HG02938 (cell line): ENCODE results near the gene ITSN1.
"Not testable (repeated sequence)": the region's sequence is repeated elsewhere in the genome, so short reads cannot be mapped to it uniquely, and the experiment has no call there.

Experiments
- ATAC-seq: cut with Tn5 transposase; IDR thresholded peaks from one replicate; pipeline ENCODE4 v1.9.1; 2021; ENCODE audit warnings: mild to moderate bottlenecking, moderate library complexity; ENCODE audit not compliant: unreplicated experiment

The ITSN1 gene

DNA sequence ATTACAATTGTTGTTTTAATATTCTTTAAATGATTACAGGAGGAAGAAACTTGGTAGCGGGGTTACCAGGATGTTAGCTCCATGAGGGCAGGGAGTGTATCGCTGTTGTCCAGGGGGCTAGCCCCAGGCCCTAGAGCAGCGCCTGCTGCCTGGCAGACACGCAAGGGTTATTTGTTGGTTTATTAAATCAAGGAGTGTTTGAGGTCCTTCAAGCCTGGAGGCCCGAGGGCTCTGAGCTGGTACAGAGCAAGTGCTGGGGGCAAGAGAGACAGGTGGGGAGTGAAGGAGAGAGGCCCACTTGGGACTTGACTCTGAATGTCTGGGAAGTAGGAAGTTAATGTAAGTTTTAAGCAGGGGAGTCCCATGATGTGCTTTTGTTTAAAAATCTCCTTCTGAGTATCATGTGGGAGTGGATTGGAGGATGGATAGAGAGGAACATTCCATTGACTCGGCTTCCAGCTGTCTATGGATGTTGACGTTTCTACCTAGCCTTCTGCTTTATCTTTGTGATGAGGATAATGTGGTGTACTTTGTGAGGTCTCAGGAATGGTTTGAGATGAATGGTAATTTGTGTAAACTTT, 8.7 kb downstream of the ITSN1 start:
- no peak for ATAC-seq

DNA sequence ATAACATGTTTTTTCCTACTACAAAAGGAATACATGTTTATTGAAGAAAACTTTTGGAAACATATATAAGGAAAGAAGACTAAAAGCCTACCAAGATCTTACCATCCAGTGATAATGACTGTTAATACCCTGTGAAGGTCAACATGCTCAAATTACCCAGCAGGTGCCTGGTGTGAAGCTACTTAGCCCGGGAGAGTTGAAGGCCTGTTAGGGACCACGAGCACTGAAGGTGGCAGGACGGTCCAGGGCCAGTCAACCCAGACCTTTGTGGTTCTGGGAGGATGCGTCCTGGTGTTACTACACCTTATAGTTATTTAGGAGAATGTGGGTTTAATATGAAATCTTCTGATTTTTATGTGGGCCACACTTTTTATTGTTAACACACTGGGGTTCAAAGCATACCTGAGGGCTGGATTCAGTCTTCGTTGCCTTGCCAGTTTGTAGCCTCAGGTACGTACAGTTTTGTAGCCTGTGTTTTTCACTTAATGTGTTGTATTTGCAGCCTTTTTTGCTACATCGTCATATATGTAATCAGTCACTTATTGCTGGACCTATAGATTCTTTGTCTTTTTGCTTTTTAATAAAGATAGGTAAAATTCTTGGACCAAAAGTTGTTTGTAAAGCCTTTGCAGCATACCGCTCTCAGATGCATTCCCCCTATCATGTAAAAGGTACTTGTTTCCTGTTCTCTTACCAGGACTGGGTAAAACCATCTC, 9.8 kb downstream of the ITSN1 start:
- ATAC-seq = no peak

- no peak for ATAC-seq
These were observed 12.1 kb downstream of the ITSN1 start for GRCh38 chr21:33654412-33654811.

- ATAC-seq = no peak
These were observed 13.4 kb downstream of the ITSN1 start for GRCh38 chr21:33655588-33656221.

DNA sequence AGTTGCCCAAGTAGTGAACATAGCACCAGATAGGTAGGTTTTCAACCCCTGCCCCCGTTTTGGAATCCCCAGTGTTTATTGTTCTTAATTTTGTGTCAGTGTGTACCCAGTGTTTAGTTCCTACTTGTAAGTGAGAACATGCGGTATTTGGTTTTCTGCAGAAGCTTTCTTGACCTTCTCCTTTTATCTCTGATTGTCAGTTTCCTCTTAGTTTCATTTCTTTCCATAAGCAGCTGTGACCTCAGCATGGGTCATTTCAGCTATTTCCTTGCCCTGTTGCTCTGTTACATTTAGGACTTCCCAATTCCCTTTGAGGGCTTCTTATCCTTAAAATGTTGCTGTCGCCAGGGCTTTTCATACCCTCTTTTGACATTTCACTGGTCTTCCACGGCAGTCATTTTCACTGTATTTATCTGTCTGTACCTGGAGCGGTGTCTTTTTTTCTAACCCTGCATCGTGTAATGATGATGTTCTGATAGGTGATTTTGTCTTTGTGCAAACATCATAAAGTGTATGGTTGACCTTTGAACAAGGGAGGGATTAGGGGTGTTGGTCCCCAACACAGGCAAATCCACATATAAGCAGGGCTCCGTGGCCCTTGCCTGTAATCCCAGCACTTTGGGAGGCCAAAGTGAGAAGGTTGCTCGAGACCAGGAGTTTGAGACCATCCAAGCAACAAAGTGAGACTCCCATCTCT, 15.0 kb downstream of the ITSN1 start:
- no peak for ATAC-seq

- ATAC-seq = no peak
These were observed 16.7 kb downstream of the ITSN1 start for GRCh38 chr21:33658919-33659567.

GRCh38 chr21:33659568-33659949, 17.3 kb downstream of the ITSN1 start:
- ATAC-seq = no peak

DNA sequence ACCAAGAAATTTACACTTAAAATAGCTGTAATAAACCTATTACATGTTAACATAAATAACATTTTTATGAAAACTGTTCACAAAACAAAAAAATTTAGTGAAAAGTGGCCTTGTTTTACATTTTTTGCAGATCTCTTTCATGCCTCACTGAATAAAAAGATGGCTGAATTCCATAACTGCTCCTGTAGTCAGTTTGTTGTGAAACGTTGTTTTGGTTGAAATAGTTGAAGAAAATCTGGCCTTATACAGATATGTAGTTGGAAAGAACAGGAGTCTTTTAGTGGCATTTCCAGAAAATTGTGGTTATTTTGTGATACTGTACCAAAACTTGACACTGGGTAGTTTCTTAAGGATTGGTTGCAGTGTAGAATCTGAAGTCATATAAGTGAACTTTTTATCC, 18.1 kb downstream of the ITSN1 start:
- ATAC-seq = no peak

- ATAC-seq = no peak
These were observed 18.8 kb downstream of the ITSN1 start for GRCh38 chr21:33661146-33661545.

DNA sequence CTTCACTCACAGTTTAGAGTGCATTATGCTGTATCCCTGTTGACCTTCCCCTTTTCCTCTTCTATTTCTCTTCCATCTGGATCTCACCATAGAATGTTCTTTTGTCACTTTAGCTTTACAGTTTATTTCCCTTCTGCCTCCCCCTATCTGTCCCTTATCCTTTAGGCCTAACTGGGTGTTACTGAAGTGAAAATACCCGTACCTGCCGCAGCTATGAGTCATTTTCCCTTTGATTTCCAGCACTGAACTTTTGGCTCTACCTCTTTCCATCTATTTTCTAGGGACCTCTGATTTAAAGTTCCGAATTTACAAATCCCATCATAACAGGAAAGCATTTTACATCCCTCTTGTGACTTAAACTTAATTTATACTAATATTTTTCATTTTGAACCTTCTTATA, 19.7 kb downstream of the ITSN1 start:
- no peak for ATAC-seq

DNA sequence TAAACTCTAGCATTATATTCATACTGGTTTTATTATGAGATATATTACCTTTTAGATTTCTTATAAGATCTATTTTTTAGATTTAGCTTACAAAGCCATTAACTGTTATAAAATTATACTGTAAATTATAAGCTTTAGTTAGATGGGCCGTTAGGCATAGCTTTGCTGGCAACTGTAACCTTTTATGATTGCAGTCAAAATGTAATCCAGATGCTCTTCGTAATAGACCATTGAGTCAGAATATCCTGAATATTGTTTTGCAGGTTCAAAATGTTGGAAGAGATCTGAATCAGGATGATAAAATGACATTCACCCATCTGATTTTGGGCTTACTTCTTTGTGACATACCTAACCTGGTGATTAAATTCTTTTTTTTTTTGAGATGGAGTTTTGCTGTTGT, 20.9 kb downstream of the ITSN1 start:
- no peak for ATAC-seq

- ATAC-seq = no peak
These were observed 21.8 kb downstream of the ITSN1 start for GRCh38 chr21:33664135-33664534.

- ATAC-seq = no peak
These were observed 23.9 kb downstream of the ITSN1 start for GRCh38 chr21:33666153-33666552.

DNA sequence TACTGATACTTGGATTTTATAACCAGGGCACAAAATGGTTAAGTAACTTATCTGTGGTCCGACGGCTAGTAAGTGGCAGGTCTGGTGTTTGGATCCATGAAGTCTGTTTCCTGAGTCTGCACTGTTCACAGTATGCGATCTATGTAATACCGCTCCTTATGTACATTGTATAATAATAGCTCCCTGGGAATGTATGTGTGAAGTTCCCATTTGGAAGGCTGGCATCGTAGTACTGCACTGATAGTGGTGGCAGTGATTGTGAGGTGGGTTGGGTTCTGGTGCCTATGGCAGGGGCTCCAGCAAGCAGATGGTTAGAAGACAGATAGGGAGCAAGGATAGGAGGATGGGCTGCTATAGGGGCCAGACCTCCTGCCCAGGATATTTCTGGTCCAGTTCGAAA, 25.3 kb downstream of the ITSN1 start:
- no peak for ATAC-seq

DNA sequence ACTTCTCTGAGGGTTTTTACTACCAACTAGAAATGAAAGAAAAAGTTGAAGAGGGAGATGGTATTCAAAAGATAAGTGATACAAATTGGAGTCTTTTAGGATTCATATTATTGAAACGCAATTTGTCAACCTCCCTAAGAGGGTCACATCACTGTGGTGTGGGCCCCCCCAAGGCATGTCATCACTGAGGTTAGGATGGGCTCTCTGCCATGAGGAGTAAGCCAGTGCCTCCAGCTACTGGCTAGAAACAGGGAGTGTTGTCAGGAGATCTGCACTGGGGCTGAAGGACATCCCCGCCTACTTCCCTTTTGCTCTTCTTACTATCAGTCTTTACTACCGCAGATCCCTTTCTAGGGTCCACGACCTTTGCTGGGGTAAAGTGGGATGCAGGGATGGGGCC, 25.9 kb downstream of the ITSN1 start:
- ATAC-seq = no peak

DNA sequence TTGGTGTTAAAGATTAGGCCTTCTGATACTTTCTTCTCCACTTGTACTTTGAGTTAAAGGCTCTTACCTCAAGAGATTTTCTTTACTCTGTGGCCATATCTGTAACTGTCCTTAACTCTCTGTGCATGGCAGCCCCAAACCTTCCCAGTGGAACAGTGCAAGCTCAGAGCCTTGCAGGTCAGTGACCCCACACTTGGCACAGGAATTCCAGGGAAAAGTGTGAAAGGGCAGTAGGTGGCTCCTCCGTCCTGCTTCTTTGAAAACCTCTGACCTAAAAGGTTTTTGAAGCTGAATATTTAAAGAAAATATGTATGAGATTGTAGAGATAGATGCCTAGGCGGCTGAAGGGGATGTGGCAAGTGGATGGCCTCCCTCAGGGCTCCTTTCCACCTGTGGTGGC, 26.3 kb downstream of the ITSN1 start:
- no peak for ATAC-seq

- no peak for ATAC-seq
These were observed 28.0 kb downstream of the ITSN1 start for GRCh38 chr21:33670076-33670978.

DNA sequence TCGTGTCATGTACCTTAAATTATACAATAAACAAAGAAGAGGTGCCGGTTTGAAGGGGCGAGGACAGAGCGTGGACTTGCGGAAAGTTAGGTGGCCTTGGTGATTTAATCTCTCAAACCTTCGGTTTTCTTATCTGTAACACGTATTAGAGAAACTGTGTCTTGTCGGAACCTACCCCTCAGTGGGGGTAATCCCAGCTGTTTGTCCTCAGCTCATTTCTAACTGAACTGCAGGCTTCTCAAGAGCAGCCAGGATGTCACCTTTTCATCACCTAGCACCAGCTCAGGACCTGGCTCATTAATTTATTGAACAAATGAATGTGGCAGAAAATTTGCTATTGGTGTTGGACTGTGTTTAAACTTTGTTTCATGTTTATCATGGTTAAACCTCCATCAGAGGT, 31.2 kb downstream of the ITSN1 start:
- no peak for ATAC-seq

DNA sequence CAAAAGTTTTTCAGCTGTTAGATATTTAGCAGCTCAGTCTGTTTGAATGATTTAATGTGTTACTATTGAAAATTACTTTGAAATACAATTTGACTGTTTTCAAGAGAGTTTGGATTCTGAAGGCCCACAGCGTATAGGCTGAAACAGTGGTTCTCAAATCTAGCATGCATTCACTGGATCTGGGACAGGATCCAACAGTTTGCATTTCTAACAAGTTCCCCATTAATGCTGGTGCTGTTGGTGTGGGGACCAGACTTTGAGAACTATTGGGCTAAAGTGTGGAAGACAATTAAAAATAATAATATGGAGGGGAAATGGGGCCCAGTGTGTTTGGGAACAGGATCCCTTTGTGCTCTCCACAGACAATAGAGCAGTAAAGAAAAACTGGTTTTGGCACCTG, 31.9 kb downstream of the ITSN1 start:
- no peak for ATAC-seq

- ATAC-seq = not testable (repeated sequence)
These were observed 34.4 kb downstream of the ITSN1 start for GRCh38 chr21:33676666-33677065.
